ENCODE results near the gene BIRC7.

Gene BIRC7

DNA sequence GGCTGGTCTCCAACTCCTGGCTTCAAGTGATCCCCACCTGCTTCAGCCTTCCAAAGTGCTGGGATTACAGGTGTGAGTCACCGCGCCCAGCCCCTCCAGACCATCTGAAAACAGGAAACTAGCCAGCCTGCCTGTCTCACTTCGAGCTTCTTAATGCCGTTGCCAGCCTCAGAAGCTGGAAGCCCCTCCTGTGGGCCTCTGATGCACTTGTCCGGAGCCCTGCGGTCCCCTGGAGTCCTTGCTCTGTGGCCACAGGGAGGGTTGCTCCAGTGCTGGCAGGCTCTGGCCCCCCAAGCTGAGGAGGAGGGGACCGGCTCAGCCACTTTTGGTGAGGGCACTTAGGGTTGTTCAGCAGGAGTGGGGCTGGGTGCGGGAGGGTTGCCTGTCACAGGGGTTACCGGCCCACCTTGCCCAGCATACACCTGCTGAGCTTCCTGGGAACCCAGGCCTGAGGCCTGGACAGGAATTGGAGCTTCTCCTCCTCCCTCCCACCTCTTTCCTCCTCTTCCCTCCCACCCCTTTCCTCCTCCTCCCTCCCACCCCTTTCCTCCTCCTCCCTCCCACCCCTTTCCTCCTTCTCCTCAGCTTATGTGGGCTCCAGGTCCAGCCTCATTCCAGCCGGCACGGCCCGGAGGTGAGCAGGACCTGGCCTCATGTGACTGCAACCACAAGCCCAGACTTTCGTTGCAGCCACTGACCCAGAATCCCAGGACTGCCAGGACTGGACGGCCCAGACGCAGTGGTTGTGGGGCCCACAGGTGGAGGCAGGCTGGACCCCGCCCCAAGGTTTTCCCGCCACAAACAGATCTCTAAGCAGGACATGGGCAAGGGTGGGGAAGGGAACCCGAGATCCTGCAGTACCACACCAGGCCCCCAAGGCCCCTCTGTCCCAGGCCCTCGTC, 9.4 kb upstream of the BIRC7 start:
- H3K4me3 ChIP-seq (ENCODE audit: low read depth in 1 of 2, low read length in 1 of 2): no peak overlapping the region
- H3K9me3 ChIP-seq: no peaks in the 10 kb centered on the region
- TF ChIP-seq, protein P1, sequence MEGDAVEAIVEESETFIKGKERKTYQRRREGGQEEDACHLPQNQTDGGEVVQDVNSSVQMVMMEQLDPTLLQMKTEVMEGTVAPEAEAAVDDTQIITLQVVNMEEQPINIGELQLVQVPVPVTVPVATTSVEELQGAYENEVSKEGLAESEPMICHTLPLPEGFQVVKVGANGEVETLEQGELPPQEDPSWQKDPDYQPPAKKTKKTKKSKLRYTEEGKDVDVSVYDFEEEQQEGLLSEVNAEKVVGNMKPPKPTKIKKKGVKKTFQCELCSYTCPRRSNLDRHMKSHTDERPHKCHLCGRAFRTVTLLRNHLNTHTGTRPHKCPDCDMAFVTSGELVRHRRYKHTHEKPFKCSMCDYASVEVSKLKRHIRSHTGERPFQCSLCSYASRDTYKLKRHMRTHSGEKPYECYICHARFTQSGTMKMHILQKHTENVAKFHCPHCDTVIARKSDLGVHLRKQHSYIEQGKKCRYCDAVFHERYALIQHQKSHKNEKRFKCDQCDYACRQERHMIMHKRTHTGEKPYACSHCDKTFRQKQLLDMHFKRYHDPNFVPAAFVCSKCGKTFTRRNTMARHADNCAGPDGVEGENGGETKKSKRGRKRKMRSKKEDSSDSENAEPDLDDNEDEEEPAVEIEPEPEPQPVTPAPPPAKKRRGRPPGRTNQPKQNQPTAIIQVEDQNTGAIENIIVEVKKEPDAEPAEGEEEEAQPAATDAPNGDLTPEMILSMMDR (IDR thresholded peaks at IDR 0.05): no peak
- H3K36me3 ChIP-seq: no peaks in the 10 kb centered on the region
- peaks cover 69% of the 10 kb centered on the region for H3K27me3 ChIP-seq
- no peak overlapping the region for H3K27ac ChIP-seq
- H3K4me1 ChIP-seq (ENCODE audit: control insufficient read depth in 1 of 2, insufficient read depth in 1 of 2, low read depth in 1 of 2, low read length in 1 of 2): no peaks in the 10 kb centered on the region

DNA sequence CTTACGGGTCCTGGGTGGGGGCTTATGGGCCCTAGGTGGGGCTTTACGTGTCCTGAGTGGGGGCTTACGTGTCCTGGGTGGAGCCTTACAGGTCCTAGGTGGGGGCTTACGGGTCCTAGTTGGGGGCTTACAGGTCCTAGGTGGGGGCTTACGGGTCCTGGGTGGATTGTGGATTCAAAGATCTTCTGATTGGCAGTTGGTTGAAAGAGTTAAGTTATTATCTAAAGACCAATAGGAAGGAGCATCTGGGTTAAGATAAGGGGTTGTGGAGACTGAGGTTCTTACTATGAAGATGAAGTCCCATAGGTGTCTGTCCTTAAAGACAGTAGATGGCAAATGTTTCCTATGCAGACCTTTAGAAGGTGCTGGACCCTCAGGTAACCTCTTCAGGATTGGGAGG, 8.4 kb upstream of the BIRC7 start:
- Histone ChIP-seq H3K36me3 (no peaks in the 10 kb centered on the region), H3K4me1 (ENCODE audit: control insufficient read depth in 1 of 2, insufficient read depth in 1 of 2, low read depth in 1 of 2, low read length in 1 of 2) (no peaks in the 10 kb centered on the region)
- TF ChIP-seq, protein P1 (IDR thresholded peaks at IDR 0.05): no peak

DNA sequence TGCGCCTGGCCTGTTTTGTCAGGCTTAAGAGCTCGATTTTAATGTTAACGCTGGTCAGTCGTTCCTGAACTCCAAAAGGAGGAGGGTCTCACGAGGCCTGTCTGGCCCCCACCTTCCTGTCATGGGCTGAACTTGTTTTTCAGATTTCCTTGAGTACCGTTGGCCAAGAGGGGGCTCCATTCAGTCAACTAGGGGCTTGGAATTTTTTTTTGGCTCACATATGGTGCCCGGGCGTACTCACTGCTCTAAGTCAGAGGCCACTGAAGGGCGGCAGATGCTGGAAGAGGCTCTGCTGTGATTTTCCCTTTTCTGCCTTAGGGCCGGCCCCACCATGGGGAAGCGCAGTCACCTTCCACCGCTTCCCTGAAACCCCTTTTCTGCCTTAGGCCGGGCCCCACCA, 6.9 kb upstream of the BIRC7 start:
- Histone ChIP-seq H3K27me3 (peaks cover 88% of the 10 kb centered on the region), H3K27ac (no peak overlapping the region), H3K4me3 (ENCODE audit: low read depth in 1 of 2, low read length in 1 of 2) (no peak overlapping the region), H3K9me3 (no peaks in the 10 kb centered on the region), H3K4me1 (ENCODE audit: control insufficient read depth in 1 of 2, insufficient read depth in 1 of 2, low read depth in 1 of 2, low read length in 1 of 2) (no peaks in the 10 kb centered on the region), H3K36me3 (no peaks in the 10 kb centered on the region)
- TF ChIP-seq, protein P1 (IDR thresholded peaks at IDR 0.05): no peak

More for the DNA sequence above, 8.4 kb upstream of the BIRC7 start:
- no peak overlapping the region for H3K27ac ChIP-seq
- no peak overlapping the region for H3K4me3 ChIP-seq (ENCODE audit: low read depth in 1 of 2, low read length in 1 of 2)
- H3K27me3 ChIP-seq: peaks cover 73% of the 10 kb centered on the region
- H3K9me3 ChIP-seq: no peaks in the 10 kb centered on the region

DNA sequence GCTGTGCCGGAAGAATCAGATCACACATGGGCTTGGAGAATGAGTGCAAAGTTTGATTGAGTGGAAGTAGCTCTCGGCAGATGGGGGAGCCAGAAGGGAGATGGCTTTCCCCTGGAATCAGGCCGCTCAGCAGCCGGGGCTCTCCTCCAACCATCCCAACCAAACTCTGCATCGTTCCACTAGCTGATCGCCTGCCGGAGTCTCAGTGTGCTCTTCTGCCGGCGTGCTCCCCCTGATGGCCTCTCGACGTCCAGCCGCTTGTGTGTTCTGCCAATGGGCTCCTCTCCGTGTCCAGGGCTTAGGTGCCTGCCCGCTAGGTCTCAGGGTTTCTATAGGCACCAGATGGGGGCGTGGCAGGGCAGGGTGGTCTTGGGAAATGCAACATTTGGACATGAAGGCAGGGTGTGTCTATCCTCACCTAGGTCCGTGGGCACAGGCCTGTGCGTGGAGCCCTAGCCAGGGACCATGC, 4.9 kb upstream of the BIRC7 start:
- Histone ChIP-seq H3K9me3 (no peaks in the 10 kb centered on the region), H3K27me3 (peaks cover 80% of the 10 kb centered on the region), H3K36me3 (no peaks in the 10 kb centered on the region), H3K4me3 (ENCODE audit: low read depth in 1 of 2, low read length in 1 of 2) (no peak overlapping the region), H3K4me1 (ENCODE audit: control insufficient read depth in 1 of 2, insufficient read depth in 1 of 2, low read depth in 1 of 2, low read length in 1 of 2) (no peaks in the 10 kb centered on the region), H3K27ac (no peak overlapping the region)
- TF ChIP-seq, protein P1 (IDR thresholded peaks at IDR 0.05): no peak

DNA sequence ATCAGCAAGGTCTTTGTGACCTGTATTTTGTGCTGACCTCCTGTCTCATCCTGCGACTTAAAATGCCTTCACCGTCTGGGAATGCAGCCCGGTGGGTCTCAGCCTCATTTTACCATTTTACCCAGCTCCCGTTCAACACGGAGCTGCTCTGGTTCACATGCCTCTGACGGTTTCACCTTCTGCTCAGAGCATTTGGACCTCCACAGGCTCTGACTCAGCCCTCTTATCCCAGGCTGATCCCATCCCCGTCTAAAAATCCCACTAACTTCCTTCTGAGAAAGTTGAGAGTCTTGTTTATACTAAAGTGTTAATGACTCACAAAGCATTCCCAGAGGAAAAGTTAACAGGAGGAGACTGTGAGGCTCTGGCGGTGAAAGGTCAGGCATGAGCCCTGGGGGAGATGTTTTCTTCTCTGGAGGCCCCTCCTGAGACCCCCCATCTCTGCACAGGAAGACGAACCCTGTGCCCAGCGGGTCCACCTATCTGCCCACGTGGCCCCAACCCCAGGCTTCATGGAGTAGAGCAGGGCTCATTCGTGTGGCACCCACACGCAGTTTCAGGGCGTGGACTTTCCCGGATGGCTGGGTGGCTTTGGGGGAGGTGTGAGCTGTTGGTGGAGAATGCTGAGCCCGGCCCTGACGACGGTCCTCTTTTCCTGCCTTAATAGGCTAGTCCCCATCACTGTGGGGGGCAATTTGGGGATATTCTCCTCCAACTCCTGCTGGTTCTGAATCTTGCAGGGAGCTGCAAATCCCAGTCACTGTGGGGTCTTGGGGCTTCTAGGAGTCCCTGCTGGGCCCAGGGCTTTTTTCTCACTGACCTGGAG, 3.3 kb upstream of the BIRC7 start:
- no peaks in the 10 kb centered on the region for H3K4me1 ChIP-seq (ENCODE audit: control insufficient read depth in 1 of 2, insufficient read depth in 1 of 2, low read depth in 1 of 2, low read length in 1 of 2)
- peaks cover 71% of the 10 kb centered on the region for H3K27me3 ChIP-seq
- no peak overlapping the region for H3K27ac ChIP-seq
- H3K4me3 ChIP-seq (ENCODE audit: low read depth in 1 of 2, low read length in 1 of 2): no peak overlapping the region
- H3K36me3 ChIP-seq: no peaks in the 10 kb centered on the region
- TF ChIP-seq, protein P1 (IDR thresholded peaks at IDR 0.05): no peak
- no peaks in the 10 kb centered on the region for H3K9me3 ChIP-seq

Data from neutrophil (primary cell).